ENCODE data around the gene KRTAP1-1.
"Not testable (repeated sequence)": the region's sequence is repeated elsewhere in the genome, so short reads cannot be mapped to it uniquely, and the experiment has no call there.

Gene KRTAP1-1

GRCh38 chr17:41054556-41054955 is 13.3 kb upstream of the KRTAP1-1 start:
- DNase-seq: not testable (repeated sequence)

- DNase-seq: no peak
These were observed 12.8 kb upstream of the KRTAP1-1 start for GRCh38 chr17:41054025-41054424.

DNA sequence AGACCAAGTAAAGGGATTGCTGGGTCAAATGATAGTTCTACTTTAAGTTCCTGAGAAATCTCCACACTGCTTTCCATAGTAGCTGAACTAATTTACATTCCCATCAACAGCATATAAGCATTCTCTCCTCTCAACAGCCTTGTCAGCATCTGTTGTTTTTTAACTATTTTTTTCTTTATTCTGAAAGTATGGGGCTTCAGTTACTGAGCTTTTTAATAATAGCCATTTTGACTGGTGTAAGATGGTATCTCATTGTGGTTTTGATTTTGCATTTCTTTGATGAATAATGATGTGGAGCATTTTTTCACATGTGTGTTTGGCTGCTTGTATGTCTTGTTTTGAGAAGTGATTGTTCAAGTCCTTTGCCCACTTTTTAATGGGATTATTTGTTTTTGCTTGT is 11.3 kb upstream of the KRTAP1-1 start:
- no peak for DNase-seq

DNA sequence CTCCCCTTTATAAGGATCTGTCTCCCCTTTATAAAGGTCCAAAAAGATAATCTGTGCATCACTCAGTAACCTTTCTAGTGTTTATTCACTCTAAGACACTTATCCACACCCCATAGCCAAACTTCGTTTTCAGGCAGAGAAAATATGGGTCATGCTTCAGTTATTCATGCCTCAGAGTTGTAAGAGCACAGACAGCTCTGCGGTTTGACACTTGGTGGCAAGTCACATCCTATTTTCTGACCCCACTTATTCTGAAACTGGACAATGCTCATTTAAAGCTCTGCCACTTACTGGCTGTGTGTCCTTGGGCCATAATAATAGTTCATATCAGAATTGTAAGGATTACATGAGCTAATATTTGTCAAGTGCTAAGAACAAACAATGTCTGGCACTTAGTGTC is 7.9 kb upstream of the KRTAP1-1 start:
- DNase-seq: no peak

DNA sequence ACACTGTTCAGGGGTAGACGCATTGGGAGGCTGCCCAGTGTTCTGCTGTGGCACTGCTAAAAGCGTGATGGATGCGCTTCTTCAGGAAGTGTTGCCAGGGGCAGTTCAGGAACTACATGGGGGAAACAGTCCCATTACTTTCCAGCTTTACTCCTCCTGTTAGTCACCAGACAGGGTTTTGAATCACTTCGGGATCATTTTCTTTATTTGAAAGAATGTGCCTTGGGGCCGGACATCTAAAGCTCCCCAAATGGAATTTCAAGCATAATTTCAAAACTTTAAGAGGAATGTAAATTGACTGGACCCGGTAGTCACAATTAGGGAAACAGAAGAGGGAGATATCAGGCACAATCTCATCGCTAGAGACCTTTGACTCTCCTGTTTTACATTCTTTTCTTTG is 7.2 kb upstream of the KRTAP1-1 start:
- DNase-seq: no peak

DNA sequence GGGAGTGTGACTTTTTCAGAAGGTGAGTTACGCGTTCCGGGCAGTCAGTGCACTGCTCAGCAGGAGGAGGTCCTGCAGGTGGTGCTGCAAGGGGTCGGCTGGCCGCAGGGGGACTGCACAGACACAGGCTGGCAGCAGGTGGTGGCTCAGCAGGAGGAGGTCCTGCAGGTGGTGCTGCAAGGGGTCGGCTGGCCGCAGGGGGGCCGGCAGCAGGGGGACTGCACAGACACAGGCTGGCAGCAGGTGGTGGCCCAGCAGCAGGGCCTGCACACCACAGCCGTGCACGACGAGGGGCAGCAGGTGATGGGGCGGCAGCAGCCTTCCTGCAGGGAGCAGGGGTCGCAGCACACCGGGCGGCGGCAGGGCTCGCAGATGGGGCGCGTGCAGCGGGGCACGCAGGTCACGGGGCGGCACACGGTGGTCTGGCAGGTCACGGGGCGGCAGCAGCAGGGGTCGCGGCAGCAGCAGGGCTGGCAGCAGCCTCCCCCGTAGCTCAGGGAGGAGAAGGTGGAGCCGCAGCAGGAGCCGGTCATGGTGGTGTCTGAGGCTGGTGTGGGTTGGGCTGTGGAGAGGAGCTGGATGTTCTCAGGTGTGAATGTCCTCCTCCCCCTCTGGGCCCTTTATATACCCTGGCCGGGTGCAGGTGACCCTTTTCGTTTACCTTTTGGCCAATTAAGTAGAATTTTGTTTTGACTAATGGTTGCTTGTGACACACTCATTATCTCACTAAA is 5.7 kb upstream of the KRTAP1-1 start, which contains the start of gene KRTAP2-1:
Gene KRTAP2-1, minus strand, starts transcription at position 582 of the 731 bp plus-strand sequence. Its CDS starts 49 bp downstream, at position 533.
- not testable (repeated sequence) for DNase-seq

GRCh38 chr17:41042953-41043352 is 1.7 kb upstream of the KRTAP1-1 start:
- no peak for DNase-seq

GRCh38 chr17:41037853-41038350 is 3.3 kb downstream of the KRTAP1-1 start:
- no peak for DNase-seq

GRCh38 chr17:41034346-41034935 is 6.8 kb downstream of the KRTAP1-1 start, which contains the start of gene KRTAP1-3:
KRTAP1-3 (minus strand) TSS chr17:41034874; CDS start chr17:41034821, 53 bp downstream.
- not testable (repeated sequence) for DNase-seq

- no peak for DNase-seq
These were observed 11.5 kb downstream of the KRTAP1-1 start, which contains the start of gene KRTAP1-4 for GRCh38 chr17:41029633-41030245. KRTAP1-4 (minus strand) TSS chr17:41030195; CDS start chr17:41030078, 117 bp downstream.

- DNase-seq: no peak
These were observed 14.4 kb downstream of the KRTAP1-1 start, which contains the start of gene KRTAP1-5 for GRCh38 chr17:41026715-41027471. KRTAP1-5 (minus strand) TSS chr17:41027208; CDS start chr17:41027155, 53 bp downstream.

DNA sequence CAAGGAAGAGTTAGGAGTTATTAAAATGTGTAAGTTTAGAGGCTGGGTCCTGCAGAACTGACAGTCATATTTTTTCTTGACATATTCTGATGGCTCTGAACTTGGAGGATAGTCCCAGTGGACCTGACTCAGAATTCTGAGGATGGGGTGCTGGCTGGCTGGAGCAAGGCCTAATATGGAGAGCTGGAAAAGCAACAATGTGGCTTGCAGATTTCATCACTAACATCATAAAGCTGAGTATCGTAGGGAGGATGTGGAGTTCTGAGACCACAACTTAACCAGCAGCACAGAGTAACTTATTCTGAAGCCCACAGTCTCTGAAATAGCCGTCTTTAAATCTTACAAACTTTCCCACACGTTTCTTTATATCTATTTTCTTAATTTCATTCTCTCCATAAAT is 16.6 kb downstream of the KRTAP1-1 start:
- no peak for DNase-seq

GRCh38 chr17:41020336-41020735 is 20.9 kb downstream of the KRTAP1-1 start:
- no peak for DNase-seq

- no peak for DNase-seq
These were observed 21.8 kb downstream of the KRTAP1-1 start for GRCh38 chr17:41019415-41019814.

DNA sequence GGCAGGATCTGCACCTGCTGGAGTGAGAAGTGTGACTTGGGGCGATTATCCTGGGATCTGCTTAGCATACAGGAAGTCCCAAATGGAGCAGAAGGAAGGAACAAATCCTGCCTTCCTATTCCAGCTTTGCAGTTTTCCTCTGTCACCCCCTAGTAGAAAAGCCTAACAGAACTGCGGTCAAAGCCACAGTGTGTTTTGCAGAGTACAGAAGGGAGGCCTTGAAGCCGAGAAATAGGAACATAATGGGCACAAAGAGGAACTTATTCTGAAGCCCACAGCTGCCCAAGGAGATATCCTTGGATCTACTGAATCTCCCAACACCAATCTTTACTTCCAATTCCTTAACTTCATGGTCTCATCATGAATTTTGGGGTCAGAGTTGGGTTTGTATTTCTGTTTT is 22.7 kb downstream of the KRTAP1-1 start:
- no peak for DNase-seq

DNA sequence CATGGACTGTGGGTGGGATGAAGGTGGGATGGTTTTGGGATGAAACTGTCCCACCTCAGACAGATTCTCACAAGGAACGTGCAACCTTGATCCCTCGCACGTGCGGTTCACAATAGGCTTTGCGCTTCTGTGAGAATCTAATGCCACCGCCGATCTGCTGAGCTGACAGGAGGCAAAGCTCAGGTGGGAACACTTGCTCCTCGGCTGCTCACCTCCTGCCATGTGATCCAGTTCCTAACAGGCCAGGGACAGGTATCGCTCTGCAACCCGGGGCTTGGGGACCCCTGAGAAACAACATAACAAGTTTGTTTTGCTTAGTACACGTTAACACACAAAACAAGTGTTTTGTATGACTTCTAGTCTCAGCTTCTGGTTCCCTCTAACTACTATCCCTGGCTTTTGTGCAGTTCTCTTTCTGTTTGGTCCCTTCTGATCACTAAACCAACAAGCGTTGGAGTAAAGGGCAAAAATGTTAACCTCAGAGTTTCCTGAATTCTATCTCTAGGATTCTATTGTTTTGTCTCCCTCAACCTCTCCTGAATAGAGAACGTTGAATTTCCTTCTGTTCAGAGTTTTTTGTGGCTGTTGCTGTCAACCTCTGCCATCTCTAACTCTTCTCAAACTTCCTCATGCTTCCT is 24.6 kb downstream of the KRTAP1-1 start:
- DNase-seq: no peak

DNA sequence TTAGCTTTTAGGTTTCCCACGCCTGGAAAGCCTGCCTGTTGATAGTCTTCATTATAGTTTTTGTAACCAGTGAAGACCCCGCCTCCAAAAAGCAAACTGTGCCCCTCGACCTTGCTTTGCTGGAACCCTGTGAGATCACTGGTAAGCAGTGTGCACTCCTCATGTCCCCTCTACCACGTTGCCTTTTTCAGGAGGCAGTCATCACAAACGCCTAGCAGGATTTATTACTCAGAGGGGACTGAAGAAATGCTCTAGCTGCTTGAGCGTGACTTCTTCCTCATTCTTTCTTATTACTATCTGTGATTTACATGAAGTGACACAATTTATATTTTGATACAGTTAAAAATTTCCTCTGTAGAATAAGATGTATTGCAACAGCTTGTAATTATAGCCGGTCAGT is 25.8 kb downstream of the KRTAP1-1 start:
- DNase-seq: no peak

DNA sequence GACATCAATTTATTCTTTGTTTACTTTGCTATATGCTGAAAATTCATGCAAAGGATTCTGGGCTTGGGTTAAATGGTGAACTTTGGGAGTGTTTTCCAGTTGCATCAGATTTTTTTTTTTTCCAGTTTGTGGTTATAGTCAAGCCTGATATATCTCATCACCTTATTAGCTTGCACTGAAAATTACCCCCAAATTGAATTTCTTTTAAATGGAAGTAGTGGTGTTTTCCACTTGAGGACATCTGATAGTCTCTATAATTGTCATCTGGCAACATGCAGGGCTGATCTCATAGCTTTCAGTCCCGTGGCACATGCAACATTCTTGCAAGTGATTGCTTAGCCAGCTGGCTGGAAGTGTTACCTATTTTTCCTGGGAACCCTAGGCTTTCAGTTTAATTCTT is 27.6 kb downstream of the KRTAP1-1 start:
- DNase-seq: no peak

DNA sequence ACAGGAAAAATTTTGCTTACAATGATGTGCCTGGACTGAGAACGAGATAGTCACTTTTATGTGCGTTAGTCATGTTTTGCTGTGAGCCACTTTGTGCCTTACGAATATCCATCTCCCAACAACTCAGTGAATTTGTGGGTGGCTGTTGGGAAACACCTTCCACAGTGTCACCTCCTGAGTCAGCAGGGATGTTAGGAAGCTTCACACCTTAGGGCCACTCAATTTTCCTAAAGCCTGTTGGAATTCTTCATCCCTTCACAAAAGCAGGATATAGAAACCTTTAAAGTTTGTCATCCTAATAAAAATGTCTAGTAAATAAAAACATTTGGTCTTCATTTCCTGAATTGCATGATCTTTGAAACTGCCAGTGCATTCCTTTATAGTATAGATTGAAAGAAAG is 28.1 kb downstream of the KRTAP1-1 start:
- no peak for DNase-seq

DNA sequence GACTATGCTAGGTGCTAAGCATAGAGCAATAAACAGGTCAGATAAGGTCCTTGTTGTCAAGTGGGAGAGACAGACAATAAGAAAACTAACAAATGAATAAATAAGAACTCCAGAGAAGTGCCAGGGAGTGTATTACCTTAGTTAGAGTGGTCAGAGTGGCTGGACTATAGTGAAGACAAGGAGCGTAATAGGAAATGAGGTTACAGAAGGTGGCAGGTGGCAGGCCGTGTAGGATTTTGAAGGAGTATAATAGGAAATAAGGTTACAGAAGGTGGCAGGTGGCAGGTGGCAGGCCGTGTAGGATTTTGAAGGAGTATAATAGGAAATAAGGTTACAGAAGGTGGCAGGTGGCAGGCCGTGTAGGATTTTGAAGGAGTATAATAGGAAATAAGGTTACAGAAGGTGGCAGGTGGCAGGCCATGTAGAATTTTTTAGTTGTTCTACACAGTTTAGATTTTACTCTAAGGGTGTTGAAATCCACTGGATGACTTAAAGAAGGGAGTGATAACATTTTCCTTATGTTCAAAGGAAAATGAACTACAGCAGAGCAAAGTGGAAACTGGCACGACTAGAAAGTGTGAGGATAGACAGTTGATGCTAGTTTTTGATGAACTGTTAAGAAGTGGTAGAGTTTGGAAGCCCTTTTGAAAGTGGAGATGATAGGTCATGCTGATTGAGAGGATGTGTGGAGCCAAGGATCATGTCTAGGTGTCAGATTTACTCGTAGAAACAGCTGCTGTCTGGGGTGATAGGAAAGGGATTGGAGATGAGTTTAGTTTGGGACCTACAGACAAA is 28.7 kb downstream of the KRTAP1-1 start:
- DNase-seq: no peak

DNA sequence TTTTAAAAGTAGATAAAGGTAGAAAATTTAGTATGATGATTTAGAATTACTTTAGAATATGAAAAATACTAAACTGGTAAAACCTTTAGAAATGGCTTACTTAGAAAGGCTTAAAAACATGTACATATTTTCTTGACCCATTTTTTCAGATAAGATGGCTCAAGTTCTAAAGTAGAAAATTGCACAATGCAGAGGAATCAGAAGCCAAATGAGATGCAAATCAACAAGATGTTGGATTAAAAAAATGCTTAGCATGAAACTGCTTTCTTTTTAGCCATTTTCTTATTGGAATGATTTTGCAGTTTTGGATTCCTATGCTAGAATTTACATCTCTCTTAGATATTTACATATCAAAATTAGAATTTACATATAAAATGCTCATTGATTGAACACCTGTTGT is 30.8 kb downstream of the KRTAP1-1 start:
- DNase-seq: no peak
